ENCODE measurements around the gene MYOD1. TPM values are rescaled to one million over a fixed set of nuclear protein-coding genes. Genes with fewer than 3 reads are reported as not detected.

The MYOD1 gene
- total and polyA plus RNA-seq, 9 of the 15 experiments (the other 6 are each of a cell fraction or from before 2014, with no cell fraction given), result not detected

GRCh38 chr11:17691976-17692375 lies 27.4 kb upstream of the MYOD1 start (continued):
- TF ChIP-seq ZNF407 (IDR thresholded peaks at IDR 0.05; ENCODE audit: low read depth), result no peak
- no peak for TF ChIP-seq FOXJ3 (CRISPR knock-in tag; IDR thresholded peaks at IDR 0.05)

- Histone ChIP-seq H2AFZ (ENCODE audit: low read depth, low read length) (no peak overlapping the region), H4K20me1 (replicated peaks; ENCODE audit: control insufficient read depth, insufficient read depth, low read length) (no peaks in the 10 kb centered on the region), H3K9me1 (ENCODE audit: control insufficient read depth, insufficient read depth, low read length) (no peaks in the 10 kb centered on the region), H3K4me1 (replicated peaks in 1 of 2; ENCODE audit: control insufficient read depth in 2 of 2, insufficient read depth in 2 of 2, low read length in 2 of 2) (peaks cover 0 to 8% of the 10 kb centered on the region in 2 experiments; a peak in 1 of 5 replicates), H3K27ac (ENCODE audit: extremely low read depth, low read depth, low read length) (no peak overlapping the region), H3K36me3 (ENCODE audit: control insufficient read depth, insufficient read depth, low read length) (no peaks in the 10 kb centered on the region), H3K9ac (ENCODE audit: insufficient read depth in 1 of 2, low read depth in 2 of 2, low read length in 2 of 2) (no peak overlapping the region), H3K4me3 (no peak overlapping the region), H3K27me3 (ENCODE audit: control insufficient read depth in 2 of 2, insufficient read depth in 2 of 2, low read length in 2 of 2) (peaks cover 37 to 60% of the 10 kb centered on the region in 2 experiments), H3K79me2 (ENCODE audit: control insufficient read depth, insufficient read depth, low read length) (no peaks in the 10 kb centered on the region), H3K4me2 (ENCODE audit: insufficient read depth, low read length) (no peak overlapping the region), H3K9me3 (replicated peaks; ENCODE audit: control insufficient read depth, insufficient read depth, low read depth, low read length) (no peaks in the 10 kb centered on the region)
- WGBS (ENCODE audit: insufficient coverage, low coverage, missing lambda C conversion rate), result 2% methylated on average over 7 of the region's 7 CpGs
- ATAC-seq (no peak), DNase-seq (ENCODE audit: extremely low read depth in 1 of 4, low spot score in 3 of 4) (no peak), FAIRE-seq (no peak)
- TF ChIP-seq ETV1 (tag; conservative IDR thresholded peaks at IDR 0.05; ENCODE audit: low read depth) (no peak), USF2 (CRISPR knock-in tag; IDR thresholded peaks at IDR 0.05) (no peak), SMAD3 (CRISPR knock-in tag; conservative IDR thresholded peaks at IDR 0.05) (no peak), FOXK2 (conservative IDR thresholded peaks at IDR 0.05 in 1 of 2, IDR thresholded peaks at IDR 0.05 in 1 of 2; ENCODE audit: low read depth in 2 of 2) (no peak), MYNN (IDR thresholded peaks at IDR 0.05) (no peak), MYNN (CRISPR knock-in tag; IDR thresholded peaks at IDR 0.05) (no peak), ZSCAN29 (IDR thresholded peaks at IDR 0.05) (no peak), MLLT1 (IDR thresholded peaks at IDR 0.05) (no peak), E2F5 (CRISPR knock-in tag; IDR thresholded peaks at IDR 0.05) (no peak)
- POLR2A ChIA-PET, result interaction anchor here (0.9 kb wide), 1 partner anchor 10 kb away, joined by 7 read pairs; no protein-coding TSS in a partner anchor
- intact Hi-C loops (cut with micrococcal nuclease), result no loop called here
- in situ Hi-C loops (cut with MboI), result no loop called here
- no TSS peak for BruUV-seq (replicated peaks)
- CTCF ChIA-PET (ENCODE audit: low intra/inter-chr PET ratio), result no interaction called here
Measured at GRCh38 chr11:17692931-17693330, 26.4 kb upstream of the MYOD1 start.
